Mammary epithelial cell (primary cell): ENCODE data around the gene NKD2.

Experiments used
- CTCF ChIP-seq, 2 donors: IDR thresholded peaks in 1 of 2; conservative IDR thresholded peaks in 1 of 2; 2 replicates each; pipeline ENCODE4 v1.5.1; 2011 to 2012; ENCODE audit warnings: inconsistent platforms in 2 of 2, low read length in 2 of 2, mild to moderate bottlenecking in 2 of 2, control low read depth in 1 of 2, low read depth in 1 of 2; ENCODE audit not compliant: insufficient read depth in 1 of 2; ENCODE audit errors: extremely low read depth in 1 of 2
- EZH2 ChIP-seq: IDR thresholded peaks from 2 replicates; pipeline ENCODE4 v1.6.1; 2012; ENCODE audit warnings: low read length, inconsistent platforms, borderline replicate concordance

GRCh38 chr5:1032551-1033027, 24.0 kb downstream of the NKD2 start:
- TF ChIP-seq CTCF (conservative IDR thresholded peaks at IDR 0.05 in 1 of 2, IDR thresholded peaks at IDR 0.05 in 1 of 2; ENCODE audit: extremely low read depth in 1 of 2, insufficient read depth in 1 of 2, low read depth in 1 of 2, low read length in 2 of 2), result no peak
- no peak for TF ChIP-seq EZH2
